SU-DHL-6 (cell line): ENCODE data around the gene SLC35G6.

Experiments used
- CTCF ChIP-seq: fragments of 200-600 bp; sonication (generic); IDR thresholded peaks from one replicate; pipeline ENCODE4 v1.5.1; 2017; ENCODE audit warnings: antibody characterized with exemption, mild to moderate bottlenecking, low read length, moderate library complexity; ENCODE audit not compliant: insufficient read depth, poor library complexity, severe bottlenecking
- EZH2phosphoT487 ChIP-seq: fragments of 200-600 bp; sonication (generic), shearing (Covaris generic); conservative IDR thresholded peaks from 2 replicates; pipeline ENCODE4 v1.6.1; 2018; ENCODE audit warnings: mild to moderate bottlenecking, antibody characterized with exemption, low read length, moderate library complexity, mixed read lengths

- TF ChIP-seq CTCF = no peak
- no peak for TF ChIP-seq EZH2phosphoT487
Observed at GRCh38 chr17:7437369-7437863, 43.8 kb upstream of the SLC35G6 start.
